Upper lobe of left lung (tissue), 4 donors: Measurements from ENCODE around the gene EMP1.

ENCODE experiments used
- CTCF ChIP-seq, 6 experiments: fragments of 450-650 bp in 4 of 6; fragments of 200-600 bp in 2 of 6; sonication (generic) in 2 of 6; IDR thresholded peaks; one replicate each; pipeline ENCODE4 v1.5.1; 2016 to 2019; ENCODE audit warnings: antibody characterized with exemption in 6 of 6
- EP300 ChIP-seq, 4 donors: sonication (generic); formaldehyde crosslinking; IDR thresholded peaks; one replicate each; pipeline ENCODE4 v1.5.1; 2017; ENCODE audit warnings: antibody characterized with exemption in 4 of 4, control low read depth in 2 of 4
- POLR2A ChIP-seq, 4 donors: fragments of 450-650 bp; IDR thresholded peaks; one replicate each; pipeline ENCODE4 v1.5.1; 2016 to 2017; ENCODE audit warnings: antibody characterized with exemption in 4 of 4, mild to moderate bottlenecking in 2 of 4
- POLR2AphosphoS5 ChIP-seq, 2 donors: sonication (generic); formaldehyde crosslinking; IDR thresholded peaks; one replicate each; pipeline ENCODE4 v1.5.1; 2017; ENCODE audit warnings: antibody characterized with exemption in 2 of 2

GRCh38 chr12:13250416-13250815 is 53.9 kb downstream of the EMP1 start:
- TF ChIP-seq POLR2A (IDR thresholded peaks at IDR 0.05) (no peak), CTCF (IDR thresholded peaks at IDR 0.05) (no peak), EP300 (IDR thresholded peaks at IDR 0.05) (no peak), POLR2AphosphoS5 (IDR thresholded peaks at IDR 0.05) (no peak)
